Colonic mucosa (tissue), 4 donors: ENCODE measurements around the gene THAP9. TPM values are rescaled to one million over a fixed set of nuclear protein-coding genes. Genes with fewer than 3 reads are reported as not detected.

Experiments
- DNase-seq: peaks from one replicate; pipeline ENCODE4 v3.0.0-alpha.2; 2020
- H3K27ac ChIP-seq: fragments of 200-600 bp; one replicate; pipeline ENCODE4 v1.8.0; 2021
- H3K27me3 ChIP-seq: fragments of 200-600 bp; one replicate; pipeline ENCODE4 v1.8.0; 2021
- H3K36me3 ChIP-seq: fragments of 200-600 bp; one replicate; pipeline ENCODE4 v1.8.0; 2021
- H3K4me1 ChIP-seq: fragments of 200-600 bp; one replicate; pipeline ENCODE4 v1.8.0; 2021; ENCODE audit warnings: mild to moderate bottlenecking
- H3K4me3 ChIP-seq: fragments of 200-600 bp; one replicate; pipeline ENCODE4 v1.8.0; 2021
- H3K9ac ChIP-seq, 2 donors: one replicate each; pipeline ENCODE4 v1.7.0; 2013; ENCODE audit warnings: control low read depth in 2 of 2, low read depth in 2 of 2, low read length in 2 of 2
- H3K9me3 ChIP-seq: fragments of 200-600 bp; one replicate; pipeline ENCODE4 v1.8.0; 2021
- CTCF ChIP-seq: fragments of 200-600 bp; IDR thresholded peaks from one replicate; pipeline ENCODE4 v1.8.0; 2022; ENCODE audit warnings: antibody characterized with exemption, mild to moderate bottlenecking
- intact Hi-C: fragments of 100-400 bp; cut with DNase I; formaldehyde crosslinking; loops from one replicate; pipeline ENCODE4 v1.14.1; 2022
- total RNA-seq, 2 donors: library from RNA; stranded (reverse); fragmentation: NEBNext Ultra II Directional in 1 of 2; extraction: Animal tissue kit (Norgen Biotek cat#: 25700) in 1 of 2; gene quantifications; one replicate each; pipeline ENCODE4 v1.2.1, GENCODE V29; 2021
- donor health status: healthy.
- donor health status: DM: no; HTN: no; CAD: no.
- donor health status: DM: no; HTN: no; CAD: no.

Gene THAP9
- total RNA-seq, 2 donors from 2014 or later = 3.5 to 4.6 TPM

GRCh38 chr4:82891707-82892466 is 8.6 kb upstream of the THAP9 start:
- H3K36me3 ChIP-seq = no peaks in the 10 kb centered on the region
- H3K9ac ChIP-seq = peak overlapping the region; percentile 98 to 99
- intact Hi-C loops = loop anchor here (5.0 kb wide), 1 partner anchor 120 kb away; the partner anchor contains the start of gene LIN54
- no peaks in the 10 kb centered on the region for H3K4me1 ChIP-seq
- peak overlapping the region; percentile 86 for H3K27ac ChIP-seq
- peak overlapping the region; percentile 55 for H3K4me3 ChIP-seq
- no peaks in the 10 kb centered on the region for H3K9me3 ChIP-seq
- no peaks in the 10 kb centered on the region for H3K27me3 ChIP-seq
- TF ChIP-seq CTCF = no peak
- DNase-seq = no peak

- H3K4me3 ChIP-seq = no peak overlapping the region
- TF ChIP-seq CTCF = no peak
- no peaks in the 10 kb centered on the region for H3K9me3 ChIP-seq
- intact Hi-C loops = loop anchor here (5.0 kb wide), 1 partner anchor 120 kb away; the partner anchor contains the start of gene LIN54
- no peaks in the 10 kb centered on the region for H3K27me3 ChIP-seq
- no peaks in the 10 kb centered on the region for H3K4me1 ChIP-seq
- H3K9ac ChIP-seq = no peak overlapping the region
- no peaks in the 10 kb centered on the region for H3K36me3 ChIP-seq
- H3K27ac ChIP-seq = no peak overlapping the region
- DNase-seq = no peak
These were observed 8.1 kb upstream of the THAP9 start for GRCh38 chr4:82892467-82892802.

- H3K4me1 ChIP-seq = no peaks in the 10 kb centered on the region
- intact Hi-C loops = loop anchor here (5.0 kb wide), 1 partner anchor 118 kb away; the partner anchor contains the start of gene LIN54
These were observed 6.6 kb upstream of the THAP9 start for GRCh38 chr4:82893942-82894341.

GRCh38 chr4:82896755-82897154 is 3.8 kb upstream of the THAP9 start:
- no peaks in the 10 kb centered on the region for H3K4me1 ChIP-seq
- no peak overlapping the region for H3K9ac ChIP-seq
- DNase-seq = no peak
- no peaks in the 10 kb centered on the region for H3K9me3 ChIP-seq
- H3K36me3 ChIP-seq = no peaks in the 10 kb centered on the region
- intact Hi-C loops = no loop called here
- no peak for TF ChIP-seq CTCF
- H3K27me3 ChIP-seq = no peaks in the 10 kb centered on the region
- no peak overlapping the region for H3K4me3 ChIP-seq
- no peak overlapping the region for H3K27ac ChIP-seq

More at GRCh38 chr4:82893942-82894341, 6.6 kb upstream of the THAP9 start:
- no peaks in the 10 kb centered on the region for H3K36me3 ChIP-seq
- no peaks in the 10 kb centered on the region for H3K9me3 ChIP-seq
- no peak for DNase-seq
- H3K4me3 ChIP-seq = no peak overlapping the region
- no peak overlapping the region for H3K27ac ChIP-seq
- H3K9ac ChIP-seq = no peak overlapping the region
- no peaks in the 10 kb centered on the region for H3K27me3 ChIP-seq
- TF ChIP-seq CTCF = no peak

- intact Hi-C loops = no loop called here
- Histone ChIP-seq H3K27ac (peak overlapping the region; percentile 98), H3K9me3 (no peaks in the 10 kb centered on the region), H3K36me3 (no peaks in the 10 kb centered on the region), H3K4me3 (peak overlapping the region; percentile 66), H3K4me1 (no peaks in the 10 kb centered on the region), H3K9ac (peak overlapping the region in 1 of 2 donors; percentile 99), H3K27me3 (no peaks in the 10 kb centered on the region)
- TF ChIP-seq CTCF = peak; percentile 49
- DNase-seq = peak; percentile 33
These were observed 2.0 kb upstream of the THAP9 start for GRCh38 chr4:82898322-82899243.
